GM23248 (cell line): ENCODE data around the gene LARP6.

Experiments
- EZH2 ChIP-seq: fragments of 200-600 bp; sonication (generic); IDR thresholded peaks from 2 replicates; pipeline ENCODE4 v1.6.1; 2018; ENCODE audit warnings: antibody characterized with exemption, mild to moderate bottlenecking; ENCODE audit not compliant: insufficient read depth, poor library complexity, severe bottlenecking
- EZH2phosphoT487 ChIP-seq: fragments of 200-600 bp; sonication (generic); IDR thresholded peaks from 2 replicates; pipeline ENCODE4 v1.6.1; 2018; ENCODE audit warnings: antibody characterized with exemption, moderate library complexity, mild to moderate bottlenecking, low read depth; ENCODE audit not compliant: insufficient read depth

GRCh38 chr15:70882361-70882760, 28.4 kb upstream of the LARP6 start:
- no peak for TF ChIP-seq EZH2
- no peak for TF ChIP-seq EZH2phosphoT487
